Kidney (tissue), 14 donors: ENCODE data around the gene ITGB4. TPM values are rescaled to one million over a fixed set of nuclear protein-coding genes. Genes with fewer than 3 reads are reported as not detected.

Source experiments
- DNase-seq, 5 donors: peaks; one replicate each; pipeline ENCODE4 v3.0.0-alpha.2; 2013 to 2020
- FAIRE-seq: peaks from 2 replicates; lab custom pipeline; 2012; peaks lifted over from hg19 to GRCh38; lab: Jason Lieb, UNC
- H3K27ac ChIP-seq, 2 donors: one replicate each; pipeline ENCODE4 v1.7.0; 2013; ENCODE audit warnings: low read depth in 2 of 2, low read length in 2 of 2, inconsistent platforms in 1 of 2
- H3K27me3 ChIP-seq: one replicate; pipeline ENCODE4 v1.7.1; 2013; ENCODE audit warnings: low read length, inconsistent platforms; ENCODE audit not compliant: control insufficient read depth, insufficient read depth
- H3K36me3 ChIP-seq, 3 donors: one replicate each; pipeline versions ENCODE4 v1.7.0 to v1.7.1; 2013; ENCODE audit warnings: low read length in 3 of 3, control low read depth in 1 of 3, inconsistent platforms in 1 of 3; ENCODE audit not compliant: insufficient read depth in 3 of 3, control insufficient read depth in 2 of 3
- H3K4me1 ChIP-seq, 3 donors: one replicate each; pipeline versions ENCODE4 v1.7.0 to v1.7.1; 2013; ENCODE audit warnings: low read length in 3 of 3, inconsistent platforms in 1 of 3, low read depth in 1 of 3; ENCODE audit not compliant: control insufficient read depth in 2 of 3, insufficient read depth in 2 of 3
- H3K4me3 ChIP-seq, 3 donors: one replicate each; pipeline versions ENCODE4 v1.7.0 to v1.8.1; 2013; ENCODE audit warnings: low read length in 3 of 3, control low read depth in 1 of 3, inconsistent platforms in 1 of 3
- H3K9ac ChIP-seq, 3 donors: one replicate each; pipeline versions ENCODE4 v1.7.0 to v1.7.1; 2013; ENCODE audit warnings: low read length in 3 of 3, control low read depth in 1 of 3, inconsistent platforms in 1 of 3
- H3K9me3 ChIP-seq, 3 donors: one replicate each; pipeline versions ENCODE4 v1.7.0 to v1.7.1; 2013; ENCODE audit warnings: low read length in 3 of 3, control low read depth in 1 of 3, inconsistent platforms in 1 of 3; ENCODE audit not compliant: control insufficient read depth in 2 of 3, insufficient read depth in 1 of 3
- intact Hi-C: fragments of 100-400 bp; cut with DNase I; formaldehyde crosslinking; loops from one replicate; pipeline ENCODE4 v1.11.1; 2022
- polyA plus RNA-seq: library from polyadenylated mRNA; stranded (reverse); fragments of 350-450 nt; fragmentation: Illumina TruSeq; extraction: RNeasy Lipid Tissue Mini Kit (QIAGEN cat#74804); gene quantifications from one replicate; pipeline ENCODE4 v1.2.3, GENCODE V29; 2014; ENCODE audit warnings: low read depth, low replicate concordance; ENCODE audit not compliant: insufficient read depth
- total RNA-seq: library from RNA; stranded (reverse); fragmentation: NEBNext Ultra II Directional; extraction: Animal tissue kit (Norgen Biotek cat#: 25700); gene quantifications from one replicate; pipeline ENCODE4 v1.2.1, GENCODE V29; 2021
- TF ChIP-seq, protein P1 (sequence below): IDR thresholded peaks from 3 replicates; pipeline ENCODE4 v1.5.1; 2012; ENCODE audit warnings: mild to moderate bottlenecking, moderate library complexity, borderline replicate concordance; ENCODE audit not compliant: insufficient read depth; ENCODE audit errors: extremely low read depth
- donor health status: control.
- donor health status: control.
- donor health status: control.
- donor health status: control.
- donor health status: control.
- donor health status: DM: yes; HTN: yes; CAD: no.
- donor health status: Normal renal cell carcinoma (clear cell type).

Gene ITGB4
- total and polyA plus RNA-seq, 2 donors from 2014 or later = 15.7 to 149 TPM

- FAIRE-seq (no peak), DNase-seq (no peak)
- Histone ChIP-seq H3K27ac (no peak overlapping the region), H3K9me3 (no peaks in the 10 kb centered on the region), H3K4me1 (no peaks in the 10 kb centered on the region), H3K36me3 (peaks cover 4 to 16% (median 14%) of the 10 kb centered on the region in 3 donors), H3K27me3 (no peaks in the 10 kb centered on the region), H3K9ac (no peak overlapping the region), H3K4me3 (no peak overlapping the region)
- TF ChIP-seq, protein P1, sequence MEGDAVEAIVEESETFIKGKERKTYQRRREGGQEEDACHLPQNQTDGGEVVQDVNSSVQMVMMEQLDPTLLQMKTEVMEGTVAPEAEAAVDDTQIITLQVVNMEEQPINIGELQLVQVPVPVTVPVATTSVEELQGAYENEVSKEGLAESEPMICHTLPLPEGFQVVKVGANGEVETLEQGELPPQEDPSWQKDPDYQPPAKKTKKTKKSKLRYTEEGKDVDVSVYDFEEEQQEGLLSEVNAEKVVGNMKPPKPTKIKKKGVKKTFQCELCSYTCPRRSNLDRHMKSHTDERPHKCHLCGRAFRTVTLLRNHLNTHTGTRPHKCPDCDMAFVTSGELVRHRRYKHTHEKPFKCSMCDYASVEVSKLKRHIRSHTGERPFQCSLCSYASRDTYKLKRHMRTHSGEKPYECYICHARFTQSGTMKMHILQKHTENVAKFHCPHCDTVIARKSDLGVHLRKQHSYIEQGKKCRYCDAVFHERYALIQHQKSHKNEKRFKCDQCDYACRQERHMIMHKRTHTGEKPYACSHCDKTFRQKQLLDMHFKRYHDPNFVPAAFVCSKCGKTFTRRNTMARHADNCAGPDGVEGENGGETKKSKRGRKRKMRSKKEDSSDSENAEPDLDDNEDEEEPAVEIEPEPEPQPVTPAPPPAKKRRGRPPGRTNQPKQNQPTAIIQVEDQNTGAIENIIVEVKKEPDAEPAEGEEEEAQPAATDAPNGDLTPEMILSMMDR = no peak
- intact Hi-C loops = no loop called here
Observed at GRCh38 chr17:75795820-75796607, 74.8 kb downstream of the ITGB4 start.

GRCh38 chr17:75799402-75799801 is 78.1 kb downstream of the ITGB4 start:
- no peak for FAIRE-seq
- TF ChIP-seq, protein P1 = no peak
- no peak overlapping the region for H3K4me3 ChIP-seq
- no peak for DNase-seq
- peaks cover 4 to 12% (median 10%) of the 10 kb centered on the region in 3 donors for H3K36me3 ChIP-seq
- intact Hi-C loops = no loop called here
- no peaks in the 10 kb centered on the region for H3K4me1 ChIP-seq
- H3K9ac ChIP-seq = no peak overlapping the region
- H3K27ac ChIP-seq = no peak overlapping the region
- no peaks in the 10 kb centered on the region for H3K27me3 ChIP-seq
- H3K9me3 ChIP-seq = no peaks in the 10 kb centered on the region

DNA sequence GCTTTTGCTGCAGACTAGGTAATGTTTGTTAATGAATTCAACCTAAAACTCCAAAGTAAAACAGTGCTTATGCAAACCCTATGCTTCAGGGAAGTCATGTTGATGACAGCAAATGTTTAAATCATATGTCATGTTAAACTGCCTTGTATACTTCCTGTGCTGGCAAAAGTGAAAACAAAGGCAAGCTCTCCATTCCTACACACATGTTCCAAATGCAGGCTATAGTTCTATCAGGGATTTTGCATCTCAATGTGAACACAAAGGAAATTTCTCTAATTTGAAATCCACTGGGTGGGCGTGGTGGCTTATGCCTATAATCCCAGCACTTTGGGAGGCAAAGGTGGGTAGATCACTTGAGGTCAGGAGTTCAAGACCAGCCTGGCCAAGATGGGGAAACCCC is 82.6 kb downstream of the ITGB4 start:
- H3K27ac ChIP-seq = no peak overlapping the region
- intact Hi-C loops = no loop called here
- no peak overlapping the region for H3K9ac ChIP-seq
- H3K9me3 ChIP-seq = no peaks in the 10 kb centered on the region
- peaks cover 0 to 7% (median 6%) of the 10 kb centered on the region in 3 donors for H3K36me3 ChIP-seq
- FAIRE-seq (no peak), DNase-seq (no peak)
- no peak overlapping the region for H3K4me3 ChIP-seq
- TF ChIP-seq, protein P1 = no peak
- H3K27me3 ChIP-seq = no peaks in the 10 kb centered on the region
- no peaks in the 10 kb centered on the region for H3K4me1 ChIP-seq
